ENCODE data around the gene TPI1. TPM values are rescaled to one million over a fixed set of nuclear protein-coding genes. Genes with fewer than 3 reads are reported as not detected.
"Not testable (repeated sequence)": the region's sequence is repeated elsewhere in the genome, so short reads cannot be mapped to it uniquely, and the experiment has no call there.

TPI1 gene
- total RNA-seq, 1 experiment from 2014 or later: 1,835 TPM

GRCh38 chr12:6860116-6860515 lies 7.2 kb upstream of the TPI1 start:
- no peak for DNase-seq (ENCODE audit: low read depth, low spot score)
- in situ Hi-C loops (cut with HindIII; ENCODE audit: low pct_unique_long_range_greater_than_20kb, low sequenced_read_pairs): no loop called here

DNA sequence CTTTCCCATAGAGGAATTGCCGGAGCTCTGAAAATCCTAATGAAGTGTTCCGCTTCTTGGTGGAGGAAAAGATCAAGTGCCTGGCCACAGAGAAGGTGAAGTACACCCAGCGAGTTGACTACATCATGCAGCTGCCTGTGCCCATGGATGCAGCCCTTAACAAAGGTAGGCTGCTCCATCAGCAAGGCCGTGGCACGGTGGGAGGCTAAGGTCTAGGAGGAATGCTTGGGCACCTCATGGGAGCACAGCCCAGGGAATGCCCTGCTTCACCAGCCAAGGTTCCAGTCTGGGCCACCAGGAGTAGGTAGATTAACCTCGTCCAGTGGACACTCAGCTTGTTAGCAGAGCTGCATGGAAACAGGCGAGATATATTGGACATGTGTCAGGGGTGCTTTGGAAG lies 6.4 kb upstream of the TPI1 start:
- in situ Hi-C loops (cut with HindIII; ENCODE audit: low pct_unique_long_range_greater_than_20kb, low sequenced_read_pairs): no loop called here
- no peak for DNase-seq (ENCODE audit: low read depth, low spot score)

GRCh38 chr12:6861391-6861790 lies 5.9 kb upstream of the TPI1 start:
- in situ Hi-C loops (cut with HindIII; ENCODE audit: low pct_unique_long_range_greater_than_20kb, low sequenced_read_pairs): no loop called here
- no peak for DNase-seq (ENCODE audit: low read depth, low spot score)

DNA sequence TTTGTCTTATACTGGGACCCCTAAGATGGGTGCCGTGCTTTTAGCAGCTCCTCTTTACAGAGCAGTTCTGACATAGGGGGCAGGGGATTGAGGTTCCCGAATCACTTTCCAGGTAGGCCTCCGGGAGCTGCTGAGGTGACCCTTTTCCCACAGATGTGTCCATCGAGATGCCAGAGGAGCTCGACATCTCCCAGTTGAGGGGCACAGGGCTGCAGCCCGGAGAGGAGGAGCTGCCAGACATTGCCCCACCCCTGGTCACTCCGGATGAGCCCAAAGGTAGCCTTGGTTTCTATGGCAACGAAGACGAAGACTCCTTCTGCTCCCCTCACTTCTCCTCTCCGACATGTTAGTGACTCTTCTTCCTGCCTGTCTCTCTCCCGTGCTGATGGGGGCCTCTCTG lies 4.3 kb upstream of the TPI1 start:
- DNase-seq (ENCODE audit: low read depth, low spot score): no peak
- in situ Hi-C loops (cut with HindIII; ENCODE audit: low pct_unique_long_range_greater_than_20kb, low sequenced_read_pairs): no loop called here

DNA sequence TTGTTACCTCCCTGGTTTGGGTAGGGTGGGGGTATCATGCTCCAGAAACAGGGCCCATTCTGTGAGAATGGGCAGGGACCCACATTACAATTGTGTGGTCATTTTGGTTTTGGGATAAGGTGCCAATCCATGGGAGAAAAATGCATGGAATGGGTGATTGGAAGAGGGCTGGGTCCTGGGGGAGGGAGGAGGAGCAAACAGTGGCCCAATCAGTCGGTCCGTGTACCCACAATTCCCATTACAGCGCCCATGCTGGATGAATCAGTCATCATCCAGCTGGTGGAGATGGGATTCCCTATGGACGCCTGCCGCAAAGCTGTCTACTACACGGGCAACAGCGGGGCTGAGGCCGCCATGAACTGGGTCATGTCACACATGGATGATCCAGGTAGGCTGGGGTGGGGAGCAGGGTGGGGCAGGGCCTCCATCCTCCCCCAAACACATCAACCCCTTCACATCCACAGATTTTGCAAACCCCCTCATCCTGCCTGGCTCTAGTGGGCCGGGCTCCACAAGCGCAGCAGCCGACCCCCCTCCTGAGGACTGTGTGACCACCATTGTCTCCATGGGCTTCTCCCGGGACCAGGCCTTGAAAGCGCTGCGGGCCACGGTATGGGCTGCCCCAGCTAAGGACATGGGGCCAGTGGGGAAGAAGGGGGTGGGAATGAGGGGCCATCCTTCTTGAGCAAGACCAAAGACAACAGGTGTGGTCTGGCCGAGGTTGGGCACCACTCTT lies 3.6 kb upstream of the TPI1 start:
- DNase-seq (ENCODE audit: low read depth, low spot score): no peak
- in situ Hi-C loops (cut with HindIII; ENCODE audit: low pct_unique_long_range_greater_than_20kb, low sequenced_read_pairs): no loop called here

DNA sequence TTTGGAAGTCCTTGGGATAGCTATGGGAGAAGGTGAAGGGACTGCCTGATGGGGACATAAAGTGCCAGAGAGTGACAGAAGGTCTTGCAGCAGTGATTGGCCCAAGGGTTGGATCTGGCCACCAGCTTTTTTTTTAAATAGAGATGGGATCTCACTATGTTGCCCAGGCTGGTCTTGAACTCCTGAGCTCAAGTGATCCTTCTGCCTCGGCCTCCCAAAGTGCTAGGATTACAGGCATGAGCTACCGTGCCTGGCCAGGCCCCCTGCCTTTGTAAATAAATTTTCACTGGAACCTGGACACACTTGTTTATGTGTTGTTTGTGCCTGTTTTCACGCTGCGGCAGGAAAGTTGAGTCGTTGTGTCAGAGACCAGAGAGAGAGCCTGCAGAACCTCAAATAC lies 2.0 kb upstream of the TPI1 start:
- in situ Hi-C loops (cut with HindIII; ENCODE audit: low pct_unique_long_range_greater_than_20kb, low sequenced_read_pairs); DNase-seq (ENCODE audit: low read depth, low spot score): not testable (repeated sequence)

- DNase-seq (ENCODE audit: low read depth, low spot score): no peak
- in situ Hi-C loops (cut with HindIII; ENCODE audit: low pct_unique_long_range_greater_than_20kb, low sequenced_read_pairs): no loop called here
Observed at GRCh38 chr12:6866163-6866919, 990 bp upstream of the TPI1 start.

GRCh38 chr12:6866920-6867412 lies 365 bp upstream of the TPI1 start:
- no peak for DNase-seq (ENCODE audit: low read depth, low spot score)
- in situ Hi-C loops (cut with HindIII; ENCODE audit: low pct_unique_long_range_greater_than_20kb, low sequenced_read_pairs): no loop called here

- no peak for DNase-seq (ENCODE audit: low read depth, low spot score)
- in situ Hi-C loops (cut with HindIII; ENCODE audit: low pct_unique_long_range_greater_than_20kb, low sequenced_read_pairs): no loop called here
Observed at GRCh38 chr12:6868211-6869048, 1.1 kb downstream of the TPI1 start.

GRCh38 chr12:6869049-6870021 lies 2.0 kb downstream of the TPI1 start:
- in situ Hi-C loops (cut with HindIII; ENCODE audit: low pct_unique_long_range_greater_than_20kb, low sequenced_read_pairs): no loop called here

GRCh38 chr12:6870304-6870703 lies 3.0 kb downstream of the TPI1 start:
- in situ Hi-C loops (cut with HindIII; ENCODE audit: low pct_unique_long_range_greater_than_20kb, low sequenced_read_pairs); DNase-seq (ENCODE audit: low read depth, low spot score): not testable (repeated sequence)

More at GRCh38 chr12:6869049-6870021, 2.0 kb downstream of the TPI1 start:
- peak; percentile 82 for DNase-seq (ENCODE audit: low read depth, low spot score)

DNA sequence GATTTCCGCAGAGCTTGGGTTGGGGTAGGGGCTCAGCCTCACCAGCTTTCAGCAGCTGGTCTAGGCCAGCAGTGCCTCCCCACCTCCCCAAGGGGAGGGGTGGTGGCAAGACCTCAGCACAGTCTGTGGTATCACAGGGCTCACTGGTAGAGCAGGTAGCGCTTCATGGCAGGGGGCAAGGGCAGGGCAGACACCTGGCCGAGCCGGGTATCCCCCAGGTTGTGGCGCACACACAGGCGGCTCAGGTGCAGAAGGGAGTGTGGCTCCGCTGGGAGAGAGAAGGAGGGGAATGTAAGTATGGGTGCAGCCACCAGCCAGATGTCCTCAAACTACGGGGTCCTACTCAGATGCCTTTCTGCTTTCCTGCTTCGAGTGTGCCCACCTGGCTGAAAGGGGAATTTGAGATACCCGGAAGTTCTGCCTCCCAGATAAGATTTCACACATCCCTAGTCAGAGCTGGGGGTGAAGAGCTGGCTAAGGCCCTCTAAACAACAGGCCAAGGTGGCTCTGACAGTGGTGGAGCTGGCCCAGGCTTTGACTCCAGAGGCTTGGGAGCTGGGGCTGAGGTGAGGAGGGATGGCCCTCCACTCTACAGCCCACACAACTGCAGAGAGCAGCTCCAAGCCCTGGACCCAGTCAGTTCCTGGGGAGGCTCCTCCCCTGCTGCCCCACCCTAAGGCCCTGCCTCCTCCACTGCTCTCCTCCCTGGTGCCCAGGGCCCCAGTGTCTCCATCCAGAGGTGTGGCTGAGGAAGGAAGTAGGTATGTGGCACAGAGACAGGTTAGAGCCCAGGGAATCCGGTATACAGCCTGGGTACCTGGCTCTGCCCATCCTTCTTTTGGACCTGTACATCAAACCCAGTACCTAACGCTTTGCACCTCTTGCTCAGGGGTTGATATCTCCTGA lies 4.0 kb downstream of the TPI1 start:
- DNase-seq (ENCODE audit: low read depth, low spot score): peak; percentile 62

GRCh38 chr12:6872073-6873048 lies 5.0 kb downstream of the TPI1 start:
- in situ Hi-C loops (cut with HindIII; ENCODE audit: low pct_unique_long_range_greater_than_20kb, low sequenced_read_pairs): no loop called here
- peak; percentile 77 for DNase-seq (ENCODE audit: low read depth, low spot score)

More for the DNA sequence above, 4.0 kb downstream of the TPI1 start:
- in situ Hi-C loops (cut with HindIII; ENCODE audit: low pct_unique_long_range_greater_than_20kb, low sequenced_read_pairs): no loop called here

DNA sequence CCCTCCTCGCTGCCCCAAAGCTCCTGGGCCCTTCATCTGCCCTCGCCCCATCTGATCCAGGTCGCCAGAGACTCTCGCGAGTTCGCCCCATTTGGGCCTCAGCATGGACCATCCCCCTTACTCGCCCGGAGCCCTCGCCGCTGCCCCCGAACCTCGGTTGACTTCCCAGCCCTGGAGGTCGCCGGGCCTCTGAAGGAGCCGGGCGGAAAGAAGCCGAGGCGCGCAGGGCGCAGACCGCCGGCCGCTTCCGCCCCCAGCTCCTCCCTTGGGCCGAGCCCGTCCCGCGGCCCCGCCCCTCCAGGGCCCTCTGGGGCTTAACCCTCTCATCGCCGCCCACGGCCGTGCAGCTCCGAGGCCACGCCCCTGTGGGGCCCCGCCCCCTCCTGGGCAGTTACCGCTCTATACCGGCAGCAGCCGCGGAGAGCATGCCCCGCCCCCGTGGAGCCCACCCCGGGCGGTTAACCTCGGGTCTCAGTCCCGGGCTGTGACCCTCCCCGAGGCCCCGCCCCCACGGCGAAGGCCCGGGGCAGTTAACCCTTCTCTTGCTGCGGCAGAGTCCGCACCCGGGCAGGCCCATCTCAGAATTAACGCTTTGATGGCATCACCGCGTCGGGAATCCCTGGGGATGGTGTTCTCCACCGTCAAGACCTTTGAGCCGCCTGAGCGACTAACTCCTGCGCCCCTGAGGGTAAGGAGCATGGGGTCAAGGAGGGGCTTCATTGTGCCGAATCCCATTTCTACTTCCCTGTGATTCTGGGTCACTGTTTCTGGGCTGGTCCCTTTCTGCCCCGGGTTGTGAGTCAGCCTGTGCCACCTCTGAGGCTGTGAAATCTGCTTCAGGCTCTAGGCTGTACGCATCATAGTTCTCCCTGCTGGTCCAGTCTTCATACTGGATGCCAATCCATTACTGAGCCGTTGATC lies 6.0 kb downstream of the TPI1 start, which contains the start of gene SPSB2:
Gene SPSB2, minus strand, starts transcription at position 210 of the 921 bp plus-strand sequence. CDS start 402 bp downstream, outside the sequence.
- in situ Hi-C loops (cut with HindIII; ENCODE audit: low pct_unique_long_range_greater_than_20kb, low sequenced_read_pairs): no loop called here

More for the DNA sequence above, 6.0 kb downstream of the TPI1 start, which contains the start of gene SPSB2:
- peak; percentile 94 for DNase-seq (ENCODE audit: low read depth, low spot score)
